Mucosa of descending colon (tissue), 3 donors: Measurements from ENCODE around the gene C20orf96. TPM values are rescaled to one million over a fixed set of nuclear protein-coding genes. Genes with fewer than 3 reads are reported as not detected.

ENCODE experiments used
- ATAC-seq: fragments of 200-7000 bp; cut with Tn5 transposase; one replicate; pipeline ENCODE4 v1.9.1; 2020; ENCODE audit warnings: mild to moderate bottlenecking, moderate library complexity
- DNase-seq, 3 donors: peaks; one replicate each; pipeline ENCODE4 v3.0.0-alpha.2; 2020
- H3K36me3 ChIP-seq: fragments of 200-600 bp; one replicate; pipeline ENCODE4 v1.8.0; 2021; ENCODE audit warnings: low read depth, mild to moderate bottlenecking
- H3K4me1 ChIP-seq: fragments of 200-600 bp; one replicate; pipeline ENCODE4 v1.8.0; 2021; ENCODE audit warnings: low read depth, mild to moderate bottlenecking
- H3K4me3 ChIP-seq: fragments of 200-600 bp; one replicate; pipeline ENCODE4 v1.8.0; 2021; ENCODE audit warnings: mild to moderate bottlenecking
- H3K9me3 ChIP-seq: fragments of 200-600 bp; one replicate; pipeline ENCODE4 v1.8.0; 2021; ENCODE audit warnings: mild to moderate bottlenecking
- intact Hi-C, 2 donors: fragments of 100-400 bp; cut with DNase I in 1 of 2; cut with micrococcal nuclease in 1 of 2; formaldehyde crosslinking; loops; one replicate each; pipeline versions ENCODE4 v1.11.0 to v1.11.1; 2022; cut with DNase I, micrococcal nuclease
- total RNA-seq, 3 donors: library from RNA; stranded (reverse); fragmentation: NEBNext Ultra II Directional in 2 of 3; extraction: Animal tissue kit (Norgen Biotek cat#: 25700) in 2 of 3; gene quantifications; one replicate each; pipeline versions ENCODE4 v1.2.1 to v1.2.4, GENCODE V29; 2021 to 2023
- TF ChIP-seq, protein P1 (sequence below): fragments of 200-600 bp; IDR thresholded peaks from one replicate; pipeline ENCODE4 v1.8.0; 2022; ENCODE audit warnings: antibody characterized with exemption, mild to moderate bottlenecking
- donor health status: DM: no; HTN: no; CAD: no; lungs with moderate emphysema.
- donor health status: DM: no; HTN: no; CAD: no.
- donor health status: DM: no; HTN: yes; CAD: no.

The C20orf96 gene
- total RNA-seq, 3 donors from 2014 or later, result 6.8 to 12.1 (median 11.3) TPM

GRCh38 chr20:286508-286907 is 4.0 kb downstream of the C20orf96 start:
- TF ChIP-seq, protein P1, sequence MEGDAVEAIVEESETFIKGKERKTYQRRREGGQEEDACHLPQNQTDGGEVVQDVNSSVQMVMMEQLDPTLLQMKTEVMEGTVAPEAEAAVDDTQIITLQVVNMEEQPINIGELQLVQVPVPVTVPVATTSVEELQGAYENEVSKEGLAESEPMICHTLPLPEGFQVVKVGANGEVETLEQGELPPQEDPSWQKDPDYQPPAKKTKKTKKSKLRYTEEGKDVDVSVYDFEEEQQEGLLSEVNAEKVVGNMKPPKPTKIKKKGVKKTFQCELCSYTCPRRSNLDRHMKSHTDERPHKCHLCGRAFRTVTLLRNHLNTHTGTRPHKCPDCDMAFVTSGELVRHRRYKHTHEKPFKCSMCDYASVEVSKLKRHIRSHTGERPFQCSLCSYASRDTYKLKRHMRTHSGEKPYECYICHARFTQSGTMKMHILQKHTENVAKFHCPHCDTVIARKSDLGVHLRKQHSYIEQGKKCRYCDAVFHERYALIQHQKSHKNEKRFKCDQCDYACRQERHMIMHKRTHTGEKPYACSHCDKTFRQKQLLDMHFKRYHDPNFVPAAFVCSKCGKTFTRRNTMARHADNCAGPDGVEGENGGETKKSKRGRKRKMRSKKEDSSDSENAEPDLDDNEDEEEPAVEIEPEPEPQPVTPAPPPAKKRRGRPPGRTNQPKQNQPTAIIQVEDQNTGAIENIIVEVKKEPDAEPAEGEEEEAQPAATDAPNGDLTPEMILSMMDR, result no peak
- intact Hi-C loops, result no loop called here
- Histone ChIP-seq H3K4me1 (peaks cover 8% of the 10 kb centered on the region), H3K9me3 (no peaks in the 10 kb centered on the region), H3K4me3 (no peak overlapping the region), H3K36me3 (no peaks in the 10 kb centered on the region)
- ATAC-seq (no peak), DNase-seq (no peak)

GRCh38 chr20:284172-284571 is 6.4 kb downstream of the C20orf96 start:
- Histone ChIP-seq H3K4me3 (no peak overlapping the region), H3K9me3 (no peaks in the 10 kb centered on the region), H3K36me3 (no peaks in the 10 kb centered on the region), H3K4me1 (peaks cover under 1% of the 10 kb centered on the region)
- ATAC-seq (no peak), DNase-seq (no peak)
- intact Hi-C loops, result no loop called here
- TF ChIP-seq, protein P1, result no peak

DNA sequence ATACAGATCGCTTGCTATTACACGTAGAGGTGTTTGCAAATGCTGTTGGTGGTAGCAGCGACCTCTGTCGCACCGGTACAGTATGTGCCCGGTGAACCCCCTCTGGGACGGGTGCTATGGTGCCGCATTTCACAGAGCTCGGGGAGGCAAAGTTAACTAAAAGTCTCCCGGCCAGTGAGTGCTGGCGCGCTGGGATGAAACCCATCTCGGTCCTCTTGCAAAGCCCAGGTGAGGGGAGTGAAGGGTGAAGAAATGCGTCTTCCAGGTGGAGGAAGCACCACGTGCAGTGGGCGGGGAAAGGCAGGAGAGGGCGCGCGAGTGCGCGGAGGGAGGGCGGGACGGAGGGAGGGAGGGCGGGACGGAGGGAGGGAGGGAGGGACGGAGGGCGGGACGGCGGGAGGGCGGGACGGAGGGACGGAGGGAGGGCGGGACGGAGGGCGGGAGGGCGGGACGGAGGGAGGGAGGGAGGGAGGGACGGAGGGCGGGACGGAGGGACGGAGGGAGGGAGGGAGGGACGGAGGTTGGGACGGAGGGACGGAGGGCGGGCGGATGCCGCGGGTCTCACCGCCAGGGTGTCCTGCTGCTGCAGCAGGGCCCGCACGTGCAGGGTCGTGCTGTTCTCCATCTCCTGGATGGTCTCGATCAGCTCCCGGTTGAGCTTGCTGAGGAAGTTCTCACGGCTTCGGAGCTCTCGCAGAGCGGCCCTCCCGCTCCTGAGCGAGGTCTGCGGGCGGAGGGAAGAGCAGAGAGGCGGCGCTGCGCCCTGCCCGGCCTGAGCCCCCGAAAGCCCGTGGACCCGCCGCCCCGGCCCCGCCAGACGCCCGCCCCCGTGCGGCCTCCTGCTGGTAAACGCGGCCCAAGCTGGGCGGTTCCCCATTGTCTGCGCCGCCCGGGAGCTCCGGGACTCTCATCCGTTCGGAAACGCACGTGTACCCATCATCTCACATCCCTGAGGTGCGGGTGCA is 11.7 kb downstream of the C20orf96 start:
- intact Hi-C loops, result no loop called here

DNA sequence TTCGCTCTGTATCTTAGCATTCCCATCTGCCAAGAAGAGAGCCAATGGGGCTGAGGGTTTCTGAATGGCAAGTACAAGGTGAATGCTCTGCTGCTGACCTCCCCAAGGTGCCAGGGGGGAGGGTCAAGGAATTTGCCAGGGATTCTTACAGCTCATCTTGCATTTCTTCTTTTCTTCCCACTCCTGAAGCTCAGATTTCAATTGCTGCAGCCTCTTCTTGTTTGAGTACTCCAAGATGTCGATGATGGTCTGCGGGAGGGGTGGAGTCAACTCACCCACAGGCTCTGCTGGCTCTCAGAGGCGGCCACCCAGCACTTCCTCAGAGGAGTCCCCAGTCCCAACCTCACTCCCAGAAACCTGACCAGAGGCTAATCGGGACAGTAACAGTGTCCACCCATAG is 12.4 kb downstream of the C20orf96 start:
- intact Hi-C loops, result no loop called here
- Histone ChIP-seq H3K9me3 (no peaks in the 10 kb centered on the region), H3K4me3 (no peak overlapping the region), H3K4me1 (no peaks in the 10 kb centered on the region), H3K36me3 (no peaks in the 10 kb centered on the region)
- no peak for DNase-seq
- TF ChIP-seq, protein P1, result no peak
- ATAC-seq, result no peak

More for the DNA sequence above, 11.7 kb downstream of the C20orf96 start:
- H3K9me3 ChIP-seq, result no peaks in the 10 kb centered on the region
- TF ChIP-seq, protein P1, result no peak
- no peaks in the 10 kb centered on the region for H3K4me1 ChIP-seq
- DNase-seq (no peak), ATAC-seq (no peak)
- no peak overlapping the region for H3K4me3 ChIP-seq
- no peaks in the 10 kb centered on the region for H3K36me3 ChIP-seq

DNA sequence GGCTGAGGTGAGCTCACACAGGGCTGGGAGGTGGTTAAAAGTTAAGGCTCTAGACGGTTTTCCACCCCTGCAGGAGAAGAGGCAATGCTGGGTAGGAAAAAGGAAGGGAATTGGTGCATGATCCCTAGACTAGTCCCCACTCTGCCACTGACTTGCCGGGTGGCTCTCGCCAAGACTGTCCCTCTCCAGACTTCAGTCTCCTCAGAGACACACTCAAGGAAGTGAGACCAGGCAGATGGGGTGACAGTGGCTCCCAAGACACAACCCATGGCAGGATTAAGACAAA is 13.1 kb downstream of the C20orf96 start:
- no peak for DNase-seq
- intact Hi-C loops, result no loop called here
- no peaks in the 10 kb centered on the region for H3K4me1 ChIP-seq
- no peaks in the 10 kb centered on the region for H3K36me3 ChIP-seq
- H3K4me3 ChIP-seq, result no peak overlapping the region
- ATAC-seq, result no peak
- H3K9me3 ChIP-seq, result no peaks in the 10 kb centered on the region
- TF ChIP-seq, protein P1, result no peak
